LNCaP clone FGC (cell line): ENCODE data around the gene RBM28.
"Not testable (repeated sequence)": the region's sequence is repeated elsewhere in the genome, so short reads cannot be mapped to it uniquely, and the experiment has no call there.

Experiments
- DNase-seq: peaks from one replicate; pipeline ENCODE4 v3.0.0-alpha.2; 2011; ENCODE audit warnings: low read depth
- H3K4me3 ChIP-seq: 2 replicates; pipeline ENCODE4 v1.5.1; 2011; ENCODE audit warnings: mild to moderate bottlenecking, low read depth, low read length, control low read depth
- CTCF ChIP-seq: IDR thresholded peaks from 2 replicates; pipeline ENCODE4 v1.5.1; 2012; ENCODE audit warnings: mild to moderate bottlenecking; ENCODE audit not compliant: control insufficient read depth, insufficient read depth; ENCODE audit errors: extremely low read depth

RBM28 gene

GRCh38 chr7:128309124-128309523 lies 34.6 kb downstream of the RBM28 start:
- no peak for TF ChIP-seq CTCF
- no peak overlapping the region for H3K4me3 ChIP-seq
- DNase-seq = no peak

- no peak for TF ChIP-seq CTCF
- DNase-seq = no peak
- no peak overlapping the region for H3K4me3 ChIP-seq
Measured at GRCh38 chr7:128307061-128307460, 36.6 kb downstream of the RBM28 start.

GRCh38 chr7:128304212-128304611 lies 39.5 kb downstream of the RBM28 start:
- DNase-seq = no peak
- TF ChIP-seq CTCF = no peak
- H3K4me3 ChIP-seq = no peak overlapping the region

- TF ChIP-seq CTCF = no peak
- no peak for DNase-seq
- H3K4me3 ChIP-seq = no peak overlapping the region
Measured at GRCh38 chr7:128303643-128304042, 40.1 kb downstream of the RBM28 start.

GRCh38 chr7:128303133-128303532 lies 40.6 kb downstream of the RBM28 start:
- no peak for TF ChIP-seq CTCF
- no peak for DNase-seq
- H3K4me3 ChIP-seq = no peak overlapping the region

GRCh38 chr7:128302139-128302538 lies 41.6 kb downstream of the RBM28 start:
- DNase-seq = no peak
- no peak overlapping the region for H3K4me3 ChIP-seq
- TF ChIP-seq CTCF = no peak

GRCh38 chr7:128299109-128299607 lies 44.5 kb downstream of the RBM28 start:
- DNase-seq = no peak
- no peak for TF ChIP-seq CTCF
- H3K4me3 ChIP-seq = no peak overlapping the region

- H3K4me3 ChIP-seq, DNase-seq: not testable (repeated sequence)
Measured at GRCh38 chr7:128298004-128298403, 45.7 kb downstream of the RBM28 start.
